A549 (cell line): ENCODE measurements around the gene AQP5.

ENCODE experiments used
- CTCF ChIP-seq: fragments of >200 bp; sonication (Bioruptor Twin); formaldehyde crosslinking; IDR thresholded peaks from 3 replicates; pipeline ENCODE4 v1.5.1; 2016
- ESRRA ChIP-seq: fragments of 150-350 bp; IDR thresholded peaks from 2 replicates; pipeline ENCODE4 v1.6.1; 2014; ENCODE audit warnings: mild to moderate bottlenecking, low read length, borderline replicate concordance
- GATA3 ChIP-seq: IDR thresholded peaks from 2 replicates; pipeline ENCODE4 v1.6.1; 2012; ENCODE audit warnings: borderline replicate concordance
- HDAC2 ChIP-seq: fragments of 200-600 bp; sonication (generic); IDR thresholded peaks from 2 replicates; pipeline ENCODE4 v1.6.1; 2016
- PBX3 ChIP-seq: IDR thresholded peaks from 2 replicates; pipeline ENCODE4 v1.6.1; 2012

- no peak for TF ChIP-seq HDAC2
- no peak for TF ChIP-seq CTCF
- no peak for TF ChIP-seq PBX3
- TF ChIP-seq ESRRA = no peak
- TF ChIP-seq GATA3 = no peak
These were observed 29.6 kb upstream of the AQP5 start for GRCh38 chr12:49932023-49932422.
